Superior temporal gyrus (tissue), 1 donor: ENCODE measurements around the gene PLCD1.

Experiments
- DNase-seq: peaks from one replicate; pipeline ENCODE4 v3.0.0-alpha.2; 2016; ENCODE audit errors: extremely low spot score

The PLCD1 gene

DNA sequence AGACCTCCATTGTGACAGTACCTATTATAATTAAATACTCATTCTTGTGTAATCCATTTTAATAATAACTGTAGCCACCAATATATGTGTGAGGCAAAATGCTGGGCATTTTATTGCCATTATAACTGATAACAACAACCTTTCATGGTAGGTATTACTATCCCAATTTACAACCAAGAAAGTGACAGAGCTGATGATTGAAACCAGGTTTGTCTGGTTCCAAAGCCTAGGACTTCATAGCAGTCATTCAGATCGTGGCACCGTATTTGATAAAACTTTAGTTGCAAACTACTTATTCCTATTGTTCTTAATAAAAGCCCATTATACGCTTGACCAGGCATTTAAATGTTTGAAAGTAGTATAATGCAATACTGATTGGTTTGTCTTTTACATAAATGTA is 65.3 kb downstream of the PLCD1 start:
- DNase-seq = no peak

DNA sequence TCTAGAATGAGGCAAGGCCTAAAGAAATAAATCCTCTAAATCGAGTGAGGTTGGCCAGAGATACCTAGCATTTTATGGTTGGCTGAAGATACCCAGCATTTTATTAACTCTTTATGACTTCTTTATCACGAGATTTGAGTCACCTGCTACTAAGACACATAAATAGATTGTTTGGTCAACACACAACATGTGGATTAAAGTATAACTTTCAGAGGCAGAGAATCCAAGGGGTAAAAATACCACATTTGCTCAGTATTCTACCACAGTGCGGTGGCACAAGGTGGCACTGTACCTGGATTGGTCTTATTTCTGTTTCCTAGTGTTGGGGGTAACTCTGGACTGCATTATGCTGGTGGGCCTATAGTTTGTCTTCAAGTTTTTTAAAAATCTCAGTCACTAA is 65.8 kb downstream of the PLCD1 start:
- no peak for DNase-seq

DNA sequence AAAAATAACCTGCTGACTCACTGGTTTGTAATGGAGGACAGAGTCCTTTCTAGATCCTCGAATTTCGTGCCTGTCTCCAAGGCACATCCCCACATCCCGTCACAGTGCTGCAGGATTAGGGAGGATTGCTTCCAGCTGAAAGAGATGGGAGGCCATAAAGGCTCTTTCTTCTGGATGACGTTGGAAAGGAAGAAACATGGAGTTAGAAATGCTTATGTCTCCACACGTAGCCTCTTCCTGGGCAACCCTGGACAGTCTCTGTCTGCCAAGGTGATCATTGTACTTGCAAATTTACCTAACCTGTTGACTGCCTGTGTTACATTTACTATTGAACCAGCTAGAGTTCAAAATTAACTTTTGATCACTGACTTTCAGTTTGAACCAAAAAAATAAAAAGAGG is 66.4 kb downstream of the PLCD1 start:
- no peak for DNase-seq

- DNase-seq = no peak
Measured at GRCh38 chr3:37961622-37962431, 67.6 kb downstream of the PLCD1 start.

DNA sequence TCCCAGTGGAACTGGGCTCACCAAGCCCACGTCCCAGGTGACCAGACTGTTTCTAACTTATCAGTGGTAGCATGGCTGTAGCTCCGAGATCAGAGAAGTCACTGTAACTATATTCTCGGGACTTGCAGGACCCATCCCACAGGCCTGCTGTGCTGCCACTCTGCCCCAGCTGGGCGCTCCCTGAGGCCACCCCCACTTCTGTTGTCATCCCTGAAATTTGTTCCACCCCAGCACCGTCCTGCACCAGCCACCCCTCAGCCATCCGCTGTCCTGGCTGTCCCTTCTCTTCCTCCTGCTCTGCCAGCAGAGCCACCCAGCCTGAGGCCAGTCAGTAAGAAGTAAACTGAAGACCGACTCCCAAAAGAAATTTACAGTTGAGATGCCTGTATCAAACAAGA is 71.9 kb downstream of the PLCD1 start:
- DNase-seq = no peak
